Thoracic aorta (tissue), 2 donors: Measurements from ENCODE around the gene LRRC10. TPM values are rescaled to one million over a fixed set of nuclear protein-coding genes. Genes with fewer than 3 reads are reported as not detected.

Experiments
- ATAC-seq: fragments of 150-250 bp; one replicate; pipeline ENCODE4 v1.8.0; 2017; ENCODE audit warnings: low read depth; ENCODE audit not compliant: insufficient number of reproducible peaks, low FRiP score
- DNase-seq: peaks from one replicate; pipeline ENCODE4 v3.0.0-alpha.2; 2020; ENCODE audit warnings: low spot score
- H3K27ac ChIP-seq, 2 donors: fragments of 200-600 bp; sonication (generic); 1 replicate in 1 of 2; 2 replicates in 1 of 2; pipeline ENCODE4 v1.5.1; 2016; ENCODE audit warnings: mild to moderate bottlenecking in 2 of 2, moderate library complexity in 2 of 2
- H3K27me3 ChIP-seq: fragments of 200-600 bp; sonication (generic); replicated peaks from 2 replicates; pipeline ENCODE4 v1.6.0; 2016; ENCODE audit warnings: mild to moderate bottlenecking; ENCODE audit not compliant: insufficient read depth
- H3K36me3 ChIP-seq: fragments of 200-600 bp; sonication (generic); one replicate; pipeline ENCODE4 v1.5.1; 2016
- H3K4me1 ChIP-seq, 2 donors: fragments of 200-600 bp; sonication (generic); 1 replicate in 1 of 2; 2 replicates in 1 of 2; pipeline versions ENCODE4 v1.5.1 to v1.6.0; 2016; ENCODE audit warnings: low read depth in 2 of 2, mild to moderate bottlenecking in 1 of 2; ENCODE audit not compliant: control insufficient read depth in 1 of 2
- H3K4me3 ChIP-seq: fragments of 200-600 bp; sonication (generic); 2 replicates; pipeline ENCODE4 v1.5.1; 2016; ENCODE audit warnings: mild to moderate bottlenecking
- H3K9me3 ChIP-seq: fragments of 200-600 bp; sonication (generic); 2 replicates; pipeline ENCODE4 v1.5.1; 2016
- CTCF ChIP-seq: fragments of 200-600 bp; sonication (generic); IDR thresholded peaks from one replicate; pipeline ENCODE4 v1.5.1; 2019; ENCODE audit warnings: antibody characterized with exemption
- total RNA-seq, 2 donors: library from RNA; depleted of rRNA; stranded (reverse); fragments of >200 nt; gene quantifications; one replicate each; pipeline versions ENCODE4 v1.1.0 to v1.2.3, GENCODE V29; 2016

Gene LRRC10
- total RNA-seq, 2 donors from 2014 or later: not detected

- ATAC-seq: no peak
- Histone ChIP-seq H3K27me3 (no peaks in the 10 kb centered on the region), H3K4me3 (no peak overlapping the region), H3K36me3 (no peaks in the 10 kb centered on the region), H3K27ac (no peak overlapping the region), H3K9me3 (no peaks in the 10 kb centered on the region), H3K4me1 (no peaks in the 10 kb centered on the region)
- TF ChIP-seq CTCF: no peak
- DNase-seq: no peak
Observed at GRCh38 chr12:69633061-69633460, 22.4 kb upstream of the LRRC10 start.

- H3K9me3 ChIP-seq: no peaks in the 10 kb centered on the region
- ATAC-seq (no peak), DNase-seq (no peak)
- no peaks in the 10 kb centered on the region for H3K4me1 ChIP-seq
- H3K27me3 ChIP-seq: no peaks in the 10 kb centered on the region
- no peak overlapping the region for H3K4me3 ChIP-seq
- TF ChIP-seq CTCF: no peak
- H3K36me3 ChIP-seq: no peaks in the 10 kb centered on the region
- H3K27ac ChIP-seq: no peak overlapping the region
Observed at GRCh38 chr12:69630191-69630590, 19.5 kb upstream of the LRRC10 start.

GRCh38 chr12:69627501-69627900 lies 16.8 kb upstream of the LRRC10 start:
- H3K4me3 ChIP-seq: no peak overlapping the region
- no peak for TF ChIP-seq CTCF
- ATAC-seq (no peak), DNase-seq (no peak)
- no peaks in the 10 kb centered on the region for H3K36me3 ChIP-seq
- H3K4me1 ChIP-seq: no peaks in the 10 kb centered on the region
- no peak overlapping the region for H3K27ac ChIP-seq
- H3K9me3 ChIP-seq: no peaks in the 10 kb centered on the region
- no peaks in the 10 kb centered on the region for H3K27me3 ChIP-seq

GRCh38 chr12:69623970-69624369 lies 13.3 kb upstream of the LRRC10 start:
- ATAC-seq (no peak), DNase-seq (no peak)
- Histone ChIP-seq H3K27me3 (no peaks in the 10 kb centered on the region), H3K9me3 (no peaks in the 10 kb centered on the region), H3K4me1 (no peaks in the 10 kb centered on the region), H3K36me3 (no peaks in the 10 kb centered on the region), H3K27ac (no peak overlapping the region), H3K4me3 (no peak overlapping the region)
- no peak for TF ChIP-seq CTCF

- Histone ChIP-seq H3K27ac (no peak overlapping the region), H3K4me3 (no peak overlapping the region), H3K36me3 (no peaks in the 10 kb centered on the region), H3K4me1 (no peaks in the 10 kb centered on the region), H3K27me3 (no peaks in the 10 kb centered on the region), H3K9me3 (no peaks in the 10 kb centered on the region)
- DNase-seq (no peak), ATAC-seq (no peak)
- TF ChIP-seq CTCF: no peak
Observed at GRCh38 chr12:69621551-69621950, 10.8 kb upstream of the LRRC10 start.
